Liver (tissue), 9 donors: ENCODE data around the gene MINAR1. TPM values are rescaled to one million over a fixed set of nuclear protein-coding genes. Genes with fewer than 3 reads are reported as not detected.

Experiments used
- DNase-seq: peaks from one replicate; pipeline ENCODE4 v3.0.0-alpha.2; 2017; ENCODE audit warnings: low spot score
- H3K27ac ChIP-seq, 2 donors: one replicate each; pipeline ENCODE4 v1.7.0; 2013; ENCODE audit warnings: inconsistent platforms in 2 of 2, low read length in 2 of 2, control low read depth in 1 of 2, low read depth in 1 of 2, mild to moderate bottlenecking in 1 of 2
- H3K27me3 ChIP-seq, 4 donors: one replicate each; pipeline versions ENCODE4 v1.6.1 to v1.7.0; 2013; ENCODE audit warnings: low read length in 3 of 4, inconsistent platforms in 1 of 4, mild to moderate bottlenecking in 1 of 4, moderate library complexity in 1 of 4; ENCODE audit not compliant: control insufficient read depth in 4 of 4, insufficient read depth in 4 of 4
- H3K36me3 ChIP-seq, 4 donors: one replicate each; pipeline versions ENCODE4 v1.6.1 to v1.7.0; 2013; ENCODE audit warnings: low read length in 3 of 4, mild to moderate bottlenecking in 3 of 4, low read depth in 1 of 4, moderate library complexity in 1 of 4; ENCODE audit not compliant: control insufficient read depth in 4 of 4, insufficient read depth in 3 of 4
- H3K4me1 ChIP-seq, 4 donors: one replicate each; pipeline versions ENCODE4 v1.6.1 to v1.7.0; 2013; ENCODE audit warnings: low read length in 3 of 4, mild to moderate bottlenecking in 3 of 4, moderate library complexity in 1 of 4; ENCODE audit not compliant: control insufficient read depth in 4 of 4, insufficient read depth in 4 of 4
- H3K4me3 ChIP-seq, 3 donors: one replicate each; pipeline versions ENCODE4 v1.6.1 to v1.7.0; 2013; ENCODE audit warnings: low read length in 3 of 3, control low read depth in 1 of 3, low read depth in 1 of 3, mild to moderate bottlenecking in 1 of 3
- H3K9ac ChIP-seq, 2 donors: one replicate each; pipeline ENCODE4 v1.7.0; 2013; ENCODE audit warnings: low read length in 2 of 2, mild to moderate bottlenecking in 2 of 2, moderate library complexity in 2 of 2, control low read depth in 1 of 2, low read depth in 1 of 2
- H3K9me3 ChIP-seq, 4 donors: one replicate each; pipeline versions ENCODE4 v1.6.1 to v1.7.0; 2013; ENCODE audit warnings: low read length in 3 of 4; ENCODE audit not compliant: control insufficient read depth in 4 of 4
- CTCF ChIP-seq: fragments of 150-350 bp; IDR thresholded peaks from 2 replicates; pipeline ENCODE4 v1.5.1; 2017; ENCODE audit warnings: improper control_type of control experiment, low read depth, low read length; ENCODE audit not compliant: missing input control
- EGR1 ChIP-seq, 2 donors: IDR thresholded peaks; 2 replicates each; pipeline ENCODE4 v1.6.1; 2016 to 2018; ENCODE audit warnings: antibody characterized with exemption in 2 of 2, low read depth in 2 of 2
- FOXA2 ChIP-seq: IDR thresholded peaks from 2 replicates; pipeline ENCODE4 v1.6.1; 2016; ENCODE audit warnings: antibody characterized with exemption
- GABPA ChIP-seq, 2 donors: IDR thresholded peaks in 1 of 2; conservative IDR thresholded peaks in 1 of 2; 2 replicates each; pipeline ENCODE4 v1.6.1; 2016; ENCODE audit warnings: antibody characterized with exemption in 2 of 2, mild to moderate bottlenecking in 1 of 2, moderate library complexity in 1 of 2
- HNF4G ChIP-seq: IDR thresholded peaks from 2 replicates; pipeline ENCODE4 v1.6.1; 2016; ENCODE audit warnings: antibody characterized with exemption
- JUND ChIP-seq, 2 donors: IDR thresholded peaks; 2 replicates each; pipeline ENCODE4 v1.6.1; 2016; ENCODE audit warnings: antibody characterized with exemption in 2 of 2
- RXRA ChIP-seq, 2 donors: IDR thresholded peaks; 2 replicates each; pipeline ENCODE4 v1.6.1; 2017 to 2018; ENCODE audit warnings: antibody characterized with exemption in 2 of 2, mild to moderate bottlenecking in 1 of 2
- TAF1 ChIP-seq: conservative IDR thresholded peaks from 2 replicates; pipeline ENCODE4 v1.6.1; 2016; ENCODE audit warnings: antibody characterized with exemption, mild to moderate bottlenecking
- YY1 ChIP-seq: IDR thresholded peaks from 2 replicates; pipeline ENCODE4 v1.6.1; 2016; ENCODE audit warnings: antibody characterized with exemption, mild to moderate bottlenecking
- WGBS: extraction: QIAGEN DNeasy Blood & Tissue Kit; methylation state at CpG from one replicate; pipeline ENCODE4 v1.1.7; 2013; 5-methylcytosine and 5-hydroxymethylcytosine counted together
- polyA plus RNA-seq, 2 donors: library from polyadenylated mRNA; stranded (reverse) in 1 of 2; unstranded in 1 of 2; fragments of 200-250 nt in 1 of 2; fragments of >200 nt in 1 of 2; fragmentation: Nextera tagmentation in 1 of 2; extraction: Ambion mirVana in 1 of 2; gene quantifications; one replicate each; pipeline versions ENCODE4 v1.2.1 to v1.2.3, GENCODE V29; 2013 to 2015
- total RNA-seq, 2 donors: library from RNA; depleted of rRNA; stranded (reverse); fragments of >200 nt; gene quantifications; one replicate each; pipeline ENCODE4 v1.2.3, GENCODE V29; 2014
- TF ChIP-seq, protein P1 (sequence below): IDR thresholded peaks from 2 replicates; pipeline ENCODE4 v1.6.1; 2016; ENCODE audit warnings: antibody characterized with exemption
- TF ChIP-seq, protein P2 (sequence below): IDR thresholded peaks from 2 replicates; pipeline ENCODE4 v1.6.1; 2016; ENCODE audit warnings: antibody characterized with exemption
- donor health status: healthy.
- donor health status: healthy.
- donor health status: healthy.
- donor health status: healthy.
- donor health status: healthy.

MINAR1 gene
- total and polyA plus RNA-seq, 4 donors, result 0.01 to 0.14 (median 0.07) TPM

DNA sequence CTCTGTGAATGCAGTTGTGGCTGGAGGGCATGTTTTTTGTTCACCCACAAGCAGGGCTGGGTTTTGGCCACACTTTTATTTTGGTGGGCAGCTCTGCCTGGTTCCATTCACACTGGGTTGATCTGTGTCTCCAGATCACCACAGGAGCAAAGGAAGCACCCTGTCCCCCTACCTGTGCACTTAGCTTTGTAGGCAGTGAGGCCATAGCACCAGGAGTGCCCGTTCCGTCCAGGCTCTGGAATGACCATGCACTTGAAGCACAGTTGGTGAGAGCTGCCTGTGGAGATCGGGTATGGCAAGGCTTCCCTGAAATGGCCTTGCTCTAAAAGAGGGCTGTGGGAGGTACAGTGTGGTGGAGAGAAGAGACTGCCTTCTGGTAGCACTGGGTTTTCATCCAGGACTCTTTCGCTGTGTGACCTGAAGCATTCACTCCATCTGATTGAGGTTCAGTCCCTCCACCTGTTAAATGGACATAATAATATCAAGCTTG is 31.7 kb downstream of the MINAR1 start:
- TF ChIP-seq CTCF (no peak), FOXA2 (no peak), EGR1 (IDR thresholded peaks at IDR 0.05; ENCODE audit: low read depth in 2 of 2) (no peak), RXRA (IDR thresholded peaks at IDR 0.05) (no peak), YY1 (no peak)
- no peaks in the 10 kb centered on the region for H3K36me3 ChIP-seq
- H3K27ac ChIP-seq, result no peak overlapping the region
- H3K9me3 ChIP-seq, result no peaks in the 10 kb centered on the region
- no peak overlapping the region for H3K9ac ChIP-seq
- 92% methylated on average over 4 of the region's 4 CpGs for WGBS
- no peaks in the 10 kb centered on the region for H3K4me1 ChIP-seq
- peaks cover 0 to 2% (median 0%) of the 10 kb centered on the region in 4 donors for H3K27me3 ChIP-seq
- DNase-seq, result no peak
- no peak overlapping the region for H3K4me3 ChIP-seq

DNA sequence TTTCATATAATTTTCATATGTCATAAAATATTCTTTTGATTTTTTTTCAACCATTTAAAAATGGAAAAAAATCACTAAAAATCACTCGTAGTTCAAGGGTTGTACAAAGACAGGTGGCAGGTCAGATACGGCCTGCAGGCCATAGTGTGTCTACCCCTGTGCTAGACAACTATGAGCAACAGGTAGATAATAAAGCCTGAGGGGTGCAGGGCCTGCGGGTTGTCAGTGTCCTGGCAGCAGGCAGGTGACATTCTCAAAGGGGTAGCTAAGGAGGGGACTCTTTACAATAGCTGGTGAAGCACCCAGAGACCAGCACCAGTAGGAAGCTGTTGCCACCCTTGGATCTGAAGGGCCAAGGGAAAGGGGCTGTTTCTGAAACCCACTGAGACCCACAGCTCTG is 34.4 kb downstream of the MINAR1 start:
- H3K9ac ChIP-seq, result no peak overlapping the region
- TF ChIP-seq CTCF (no peak), EGR1 (IDR thresholded peaks at IDR 0.05; ENCODE audit: low read depth in 2 of 2) (no peak), TAF1 (no peak), FOXA2 (no peak), RXRA (IDR thresholded peaks at IDR 0.05) (no peak), HNF4G (no peak), GABPA (IDR thresholded peaks at IDR 0.05 in 1 of 2, conservative IDR thresholded peaks at IDR 0.05 in 1 of 2) (no peak), JUND (IDR thresholded peaks at IDR 0.05) (no peak)
- TF ChIP-seq, protein P1, sequence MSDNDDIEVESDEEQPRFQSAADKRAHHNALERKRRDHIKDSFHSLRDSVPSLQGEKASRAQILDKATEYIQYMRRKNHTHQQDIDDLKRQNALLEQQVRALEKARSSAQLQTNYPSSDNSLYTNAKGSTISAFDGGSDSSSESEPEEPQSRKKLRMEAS, result no peak
- TF ChIP-seq, protein P2, sequence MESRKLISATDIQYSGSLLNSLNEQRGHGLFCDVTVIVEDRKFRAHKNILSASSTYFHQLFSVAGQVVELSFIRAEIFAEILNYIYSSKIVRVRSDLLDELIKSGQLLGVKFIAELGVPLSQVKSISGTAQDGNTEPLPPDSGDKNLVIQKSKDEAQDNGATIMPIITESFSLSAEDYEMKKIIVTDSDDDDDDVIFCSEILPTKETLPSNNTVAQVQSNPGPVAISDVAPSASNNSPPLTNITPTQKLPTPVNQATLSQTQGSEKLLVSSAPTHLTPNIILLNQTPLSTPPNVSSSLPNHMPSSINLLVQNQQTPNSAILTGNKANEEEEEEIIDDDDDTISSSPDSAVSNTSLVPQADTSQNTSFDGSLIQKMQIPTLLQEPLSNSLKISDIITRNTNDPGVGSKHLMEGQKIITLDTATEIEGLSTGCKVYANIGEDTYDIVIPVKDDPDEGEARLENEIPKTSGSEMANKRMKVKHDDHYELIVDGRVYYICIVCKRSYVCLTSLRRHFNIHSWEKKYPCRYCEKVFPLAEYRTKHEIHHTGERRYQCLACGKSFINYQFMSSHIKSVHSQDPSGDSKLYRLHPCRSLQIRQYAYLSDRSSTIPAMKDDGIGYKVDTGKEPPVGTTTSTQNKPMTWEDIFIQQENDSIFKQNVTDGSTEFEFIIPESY, result no peak
- 90% methylated on average over 3 of the region's 3 CpGs for WGBS
- no peaks in the 10 kb centered on the region for H3K36me3 ChIP-seq
- H3K27me3 ChIP-seq, result peaks cover 0 to 3% (median 0%) of the 10 kb centered on the region in 4 donors
- H3K4me3 ChIP-seq, result no peak overlapping the region
- no peaks in the 10 kb centered on the region for H3K4me1 ChIP-seq
- H3K27ac ChIP-seq, result no peak overlapping the region
- no peak for DNase-seq
- H3K9me3 ChIP-seq, result no peaks in the 10 kb centered on the region
